Suprapubic skin (tissue), 4 donors: ENCODE data around the gene HOXB7. TPM values are rescaled to one million over a fixed set of nuclear protein-coding genes. Genes with fewer than 3 reads are reported as not detected.
A peak's percentile ranks its signal among the peaks of the same experiment; 100 is the strongest.

Source experiments
- DNase-seq, 2 donors: peaks; one replicate each; pipeline ENCODE4 v3.0.0-alpha.2; 2019; ENCODE audit warnings: low spot score in 2 of 2
- H3K27ac ChIP-seq: fragments of 200-600 bp; sonication (generic); one replicate; pipeline ENCODE4 v1.5.1; 2019
- H3K27me3 ChIP-seq: fragments of 200-600 bp; sonication (generic); one replicate; pipeline ENCODE4 v1.5.1; 2019
- H3K36me3 ChIP-seq: fragments of 200-600 bp; sonication (generic); one replicate; pipeline ENCODE4 v1.5.1; 2019
- H3K4me1 ChIP-seq: fragments of 200-600 bp; sonication (generic); one replicate; pipeline ENCODE4 v1.5.1; 2019
- H3K4me3 ChIP-seq: fragments of 200-600 bp; sonication (generic); one replicate; pipeline ENCODE4 v1.5.1; 2019; ENCODE audit warnings: mild to moderate bottlenecking
- H3K9me3 ChIP-seq: fragments of 200-600 bp; sonication (generic); one replicate; pipeline ENCODE4 v1.5.1; 2019
- EP300 ChIP-seq: sonication (generic); formaldehyde crosslinking; IDR thresholded peaks from one replicate; pipeline ENCODE4 v1.6.1; 2017; ENCODE audit warnings: antibody characterized with exemption
- POLR2A ChIP-seq, 2 donors: fragments of 450-650 bp; IDR thresholded peaks; one replicate each; pipeline ENCODE4 v1.6.1; 2017; ENCODE audit warnings: antibody characterized with exemption in 2 of 2, mild to moderate bottlenecking in 2 of 2, moderate library complexity in 2 of 2
- POLR2AphosphoS5 ChIP-seq, 3 donors: sonication (generic); formaldehyde crosslinking; IDR thresholded peaks; one replicate each; pipeline ENCODE4 v1.6.1; 2017; ENCODE audit warnings: antibody characterized with exemption in 3 of 3
- WGBS: methylation state at CpG from one replicate; pipeline ENCODE4 v1.1.5; 2018; 5-methylcytosine and 5-hydroxymethylcytosine counted together
- total RNA-seq, 4 donors: library from RNA; depleted of rRNA; stranded (reverse); fragments of >200 nt; gene quantifications; one replicate each; pipeline ENCODE4 v1.1.0, GENCODE V29; 2016
- TF ChIP-seq, protein P1 (sequence below), 2 donors: fragments of 200-600 bp in 1 of 2; fragments of 450-650 bp in 1 of 2; sonication (generic) in 1 of 2; IDR thresholded peaks; one replicate each; pipeline ENCODE4 v1.5.1; 2016 to 2019; ENCODE audit warnings: antibody characterized with exemption in 2 of 2, mild to moderate bottlenecking in 1 of 2, moderate library complexity in 1 of 2

Gene HOXB7
- total RNA-seq, 4 donors from 2014 or later, result 0.95 to 3.6 (median 2.4) TPM

DNA sequence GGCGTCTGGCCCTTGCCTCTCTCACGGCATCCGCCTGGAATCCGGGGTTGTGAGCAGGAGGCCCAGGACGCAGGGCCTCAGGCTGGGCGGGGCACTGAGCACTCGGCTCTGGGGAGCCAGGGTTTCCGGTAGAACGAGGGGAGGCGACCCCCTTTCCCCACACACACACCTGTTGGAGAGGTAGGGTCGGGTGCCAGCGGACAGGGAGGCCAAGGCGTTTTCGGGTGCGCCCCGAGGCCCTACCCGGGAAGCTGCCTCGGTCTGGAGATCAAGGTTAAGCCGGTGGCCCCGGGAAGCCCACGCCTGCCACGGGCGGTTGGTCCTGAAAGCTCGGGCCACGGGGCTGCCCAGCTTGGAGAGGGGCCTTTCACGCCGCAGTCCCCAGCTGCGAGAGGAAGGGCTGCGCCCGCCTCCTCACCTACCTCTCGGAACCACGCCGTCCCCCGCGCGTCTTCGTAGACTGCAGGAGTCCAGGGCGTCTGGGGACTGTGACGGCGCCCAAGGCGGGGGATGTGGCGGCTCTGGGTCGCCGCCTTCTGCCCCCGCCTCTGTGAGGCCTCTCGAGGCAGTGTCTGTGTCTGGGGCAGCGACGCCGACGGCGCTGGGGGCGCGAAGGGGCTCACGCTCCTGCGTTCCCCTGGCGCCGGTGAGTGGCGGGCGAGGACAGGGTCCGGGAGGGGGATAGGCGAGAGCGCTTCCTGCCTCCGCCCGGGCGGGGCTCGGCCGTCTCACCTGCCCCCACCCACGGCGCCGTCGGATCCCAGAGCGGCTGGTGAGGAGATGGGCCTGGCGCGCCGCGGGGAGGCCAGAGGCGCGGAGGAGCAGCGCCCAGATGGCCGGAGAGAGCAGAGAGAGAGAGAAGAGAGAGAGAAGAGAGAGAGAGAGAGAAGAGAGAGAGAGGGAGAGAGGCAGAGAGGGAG, 35.6 kb upstream of the HOXB7 start:
- Histone ChIP-seq H3K27me3 (peaks cover 97% of the 10 kb centered on the region), H3K36me3 (no peaks in the 10 kb centered on the region), H3K27ac (no peak overlapping the region), H3K4me3 (peak overlapping the region; percentile 44), H3K9me3 (no peaks in the 10 kb centered on the region), H3K4me1 (peaks cover 23% of the 10 kb centered on the region)
- no peak for DNase-seq
- TF ChIP-seq EP300, result no peak
- TF ChIP-seq POLR2A (IDR thresholded peaks at IDR 0.05), result no peak
- TF ChIP-seq, protein P1, sequence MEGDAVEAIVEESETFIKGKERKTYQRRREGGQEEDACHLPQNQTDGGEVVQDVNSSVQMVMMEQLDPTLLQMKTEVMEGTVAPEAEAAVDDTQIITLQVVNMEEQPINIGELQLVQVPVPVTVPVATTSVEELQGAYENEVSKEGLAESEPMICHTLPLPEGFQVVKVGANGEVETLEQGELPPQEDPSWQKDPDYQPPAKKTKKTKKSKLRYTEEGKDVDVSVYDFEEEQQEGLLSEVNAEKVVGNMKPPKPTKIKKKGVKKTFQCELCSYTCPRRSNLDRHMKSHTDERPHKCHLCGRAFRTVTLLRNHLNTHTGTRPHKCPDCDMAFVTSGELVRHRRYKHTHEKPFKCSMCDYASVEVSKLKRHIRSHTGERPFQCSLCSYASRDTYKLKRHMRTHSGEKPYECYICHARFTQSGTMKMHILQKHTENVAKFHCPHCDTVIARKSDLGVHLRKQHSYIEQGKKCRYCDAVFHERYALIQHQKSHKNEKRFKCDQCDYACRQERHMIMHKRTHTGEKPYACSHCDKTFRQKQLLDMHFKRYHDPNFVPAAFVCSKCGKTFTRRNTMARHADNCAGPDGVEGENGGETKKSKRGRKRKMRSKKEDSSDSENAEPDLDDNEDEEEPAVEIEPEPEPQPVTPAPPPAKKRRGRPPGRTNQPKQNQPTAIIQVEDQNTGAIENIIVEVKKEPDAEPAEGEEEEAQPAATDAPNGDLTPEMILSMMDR (IDR thresholded peaks at IDR 0.05), result no peak
- no peak for TF ChIP-seq POLR2AphosphoS5 (IDR thresholded peaks at IDR 0.05)
- WGBS, result under 1% methylated on average over 32 of the region's 80 CpGs

DNA sequence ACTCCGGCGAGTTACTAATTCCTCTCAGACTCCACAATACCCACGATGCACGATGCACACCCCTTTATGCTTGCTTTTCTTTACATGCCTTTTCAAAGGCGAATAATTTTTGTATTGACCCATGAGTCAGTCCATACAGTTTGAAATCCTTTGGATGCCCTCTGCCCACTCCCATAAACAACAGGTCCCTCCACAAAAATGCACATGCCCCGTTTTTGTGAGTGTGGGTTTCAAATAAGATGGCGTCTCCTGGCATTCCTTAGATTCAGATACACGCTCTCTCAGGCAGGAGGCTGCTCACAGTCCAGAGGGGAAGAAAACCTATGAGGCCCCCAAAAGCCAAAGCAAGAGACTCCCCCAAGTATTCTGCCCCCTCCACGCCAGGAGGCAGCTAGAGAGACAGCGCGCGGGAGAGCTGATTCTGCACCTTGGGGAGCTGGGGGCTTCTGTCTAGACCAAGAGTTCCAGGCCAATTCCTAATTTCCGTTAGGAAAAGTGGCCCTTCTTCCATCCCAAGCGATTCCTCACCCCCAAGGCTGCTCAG, 34.9 kb upstream of the HOXB7 start:
- 42% methylated on average over 12 of the region's 14 CpGs for WGBS
- peaks cover 98% of the 10 kb centered on the region for H3K27me3 ChIP-seq
- no peak overlapping the region for H3K27ac ChIP-seq
- no peak overlapping the region for H3K4me3 ChIP-seq
- TF ChIP-seq POLR2A (IDR thresholded peaks at IDR 0.05), result no peak
- TF ChIP-seq, protein P1 (IDR thresholded peaks at IDR 0.05), result no peak
- TF ChIP-seq POLR2AphosphoS5 (IDR thresholded peaks at IDR 0.05), result no peak
- no peak for TF ChIP-seq EP300
- no peaks in the 10 kb centered on the region for H3K9me3 ChIP-seq
- H3K4me1 ChIP-seq, result peaks cover 23% of the 10 kb centered on the region
- no peaks in the 10 kb centered on the region for H3K36me3 ChIP-seq
- no peak for DNase-seq

DNA sequence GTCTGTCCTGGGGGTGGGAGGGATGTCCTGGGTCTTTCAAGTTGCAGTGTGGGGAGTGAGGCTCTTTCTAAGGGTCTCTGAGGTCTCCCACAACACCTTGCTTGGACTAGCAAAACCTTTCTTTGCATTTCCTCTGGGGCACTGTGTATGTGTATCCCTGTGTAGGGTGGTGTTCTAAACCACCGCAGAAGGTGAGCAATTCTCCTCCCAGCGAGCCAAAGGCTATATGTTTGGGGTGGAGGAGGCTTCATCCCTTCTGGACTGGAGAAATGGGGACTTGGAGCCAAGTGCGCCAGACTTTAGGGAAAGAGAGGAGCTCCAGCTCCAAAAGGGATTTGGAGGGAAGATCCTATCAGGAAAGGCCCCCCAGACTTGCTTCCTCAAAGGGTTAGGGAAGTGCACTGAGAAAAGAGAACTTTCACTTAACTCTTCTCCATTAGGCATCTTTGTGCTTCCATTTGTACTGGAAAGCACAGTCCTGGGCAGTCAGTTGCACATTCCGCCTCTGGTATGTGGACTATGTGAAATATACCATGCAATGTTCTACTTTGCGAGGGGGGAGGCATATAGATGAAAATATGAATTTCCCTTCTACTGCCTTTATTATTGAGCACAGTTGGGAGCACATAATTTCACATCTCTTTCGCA, 34.2 kb upstream of the HOXB7 start:
- Histone ChIP-seq H3K4me3 (no peak overlapping the region), H3K27ac (no peak overlapping the region), H3K9me3 (no peaks in the 10 kb centered on the region), H3K27me3 (peaks cover 98% of the 10 kb centered on the region), H3K36me3 (no peaks in the 10 kb centered on the region), H3K4me1 (peaks cover 23% of the 10 kb centered on the region)
- DNase-seq, result no peak
- WGBS, result 52% methylated on average over 6 of the region's 6 CpGs
- TF ChIP-seq POLR2A (IDR thresholded peaks at IDR 0.05) (no peak), POLR2AphosphoS5 (IDR thresholded peaks at IDR 0.05) (no peak), EP300 (no peak)
- TF ChIP-seq, protein P1 (IDR thresholded peaks at IDR 0.05), result no peak

DNA sequence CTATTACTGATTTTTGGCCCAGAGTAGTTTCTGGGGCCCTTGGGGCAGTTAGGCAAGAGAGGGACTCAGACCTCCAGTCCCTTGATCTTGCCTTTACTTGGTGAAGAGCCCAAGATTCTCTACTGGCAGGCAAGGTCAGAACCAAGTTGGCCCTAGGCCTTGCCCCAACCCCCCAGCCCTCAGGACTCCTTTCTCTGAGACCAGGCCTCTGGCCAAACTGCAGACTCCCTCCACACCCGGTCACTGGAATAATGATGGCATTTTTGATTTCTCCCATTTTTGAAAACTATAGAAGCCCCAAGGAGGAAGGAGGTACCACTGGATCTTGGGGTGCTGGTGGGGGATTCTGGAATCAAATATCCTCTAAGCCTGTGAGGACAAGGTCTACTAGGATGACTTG, 33.3 kb upstream of the HOXB7 start:
- WGBS, result 100% methylated on average over 1 of the region's 1 CpG
- H3K4me3 ChIP-seq, result no peak overlapping the region
- no peaks in the 10 kb centered on the region for H3K36me3 ChIP-seq
- H3K9me3 ChIP-seq, result no peaks in the 10 kb centered on the region
- H3K27ac ChIP-seq, result no peak overlapping the region
- H3K4me1 ChIP-seq, result peaks cover 23% of the 10 kb centered on the region
- no peak for DNase-seq
- TF ChIP-seq POLR2A (IDR thresholded peaks at IDR 0.05), result no peak
- no peak for TF ChIP-seq EP300
- TF ChIP-seq, protein P1 (IDR thresholded peaks at IDR 0.05), result no peak
- H3K27me3 ChIP-seq, result peaks cover 100% of the 10 kb centered on the region

DNA sequence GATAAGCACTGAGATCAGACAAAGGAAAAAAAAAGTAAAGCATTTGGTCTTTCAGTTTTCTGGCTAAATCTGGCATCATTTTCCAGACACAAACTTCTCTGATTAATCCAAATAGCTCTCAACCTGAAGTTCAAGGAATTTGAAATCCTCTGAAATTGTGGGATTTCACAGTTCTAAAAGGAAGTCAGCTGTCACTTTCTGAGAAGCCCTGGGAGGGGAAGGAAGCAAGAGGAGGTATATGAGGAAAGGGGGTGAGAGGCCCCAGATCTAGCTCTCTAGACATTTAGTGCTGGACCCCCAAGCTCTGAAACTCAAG, 32.8 kb upstream of the HOXB7 start:
- H3K27me3 ChIP-seq, result peaks cover 100% of the 10 kb centered on the region
- no peak overlapping the region for H3K4me3 ChIP-seq
- H3K9me3 ChIP-seq, result no peaks in the 10 kb centered on the region
- H3K4me1 ChIP-seq, result peaks cover 23% of the 10 kb centered on the region
- DNase-seq, result no peak
- no peak for TF ChIP-seq POLR2AphosphoS5 (IDR thresholded peaks at IDR 0.05)
- TF ChIP-seq POLR2A (IDR thresholded peaks at IDR 0.05), result no peak
- TF ChIP-seq, protein P1 (IDR thresholded peaks at IDR 0.05), result no peak
- TF ChIP-seq EP300, result no peak
- no peak overlapping the region for H3K27ac ChIP-seq
- no peaks in the 10 kb centered on the region for H3K36me3 ChIP-seq
